GM12878 (cell line): ENCODE results near the gene BCAS4. TPM values are rescaled to one million over a fixed set of nuclear protein-coding genes. Genes with fewer than 3 reads are reported as not detected.

Experiments used
- ASH2L ChIP-seq: fragments of 300-600, 200-600 bp; sonication (generic); IDR thresholded peaks from 2 replicates; pipeline ENCODE4 v1.6.1; 2017; ENCODE audit warnings: low read depth, mild to moderate bottlenecking, borderline replicate concordance
- CBX3 ChIP-seq: fragments of 200-600 bp; sonication (generic); IDR thresholded peaks from 2 replicates; pipeline ENCODE4 v1.6.1; 2016; ENCODE audit warnings: low read depth, borderline replicate concordance
- EED ChIP-seq: sonication (generic); IDR thresholded peaks from 2 replicates; pipeline ENCODE4 v1.6.1; 2016; ENCODE audit warnings: antibody characterized with exemption, low read depth
- EZH2 ChIP-seq: IDR thresholded peaks from 2 replicates; pipeline ENCODE4 v1.6.1; 2012; ENCODE audit warnings: low read depth, mild to moderate bottlenecking, control low read depth, inconsistent platforms, low read length, borderline replicate concordance; ENCODE audit not compliant: control insufficient read depth
- GATAD2B ChIP-seq: fragments of 450-650 bp; conservative IDR thresholded peaks from 2 replicates; pipeline ENCODE4 v1.6.1; 2017; ENCODE audit warnings: low read depth, mild to moderate bottlenecking, moderate library complexity
- HCFC1 ChIP-seq: fragments of 150-350 bp; IDR thresholded peaks from 2 replicates; pipeline ENCODE4 v1.6.1; 2014; ENCODE audit warnings: low read length
- IKZF2 ChIP-seq, 2 experiments: fragments of 450-650 bp; IDR thresholded peaks; 2 replicates each; pipeline ENCODE4 v1.6.1; 2017; ENCODE audit warnings: mild to moderate bottlenecking in 2 of 2, moderate library complexity in 2 of 2
- LARP7 ChIP-seq: fragments of 450-650 bp; IDR thresholded peaks from 2 replicates; pipeline ENCODE4 v1.6.1; 2017; ENCODE audit warnings: mild to moderate bottlenecking
- MAX ChIP-seq: IDR thresholded peaks from 2 replicates; pipeline ENCODE4 v1.6.1; 2012; ENCODE audit warnings: low read depth, low read length, improper control_type of control experiment
- MEF2B ChIP-seq: fragments of 450-650 bp; IDR thresholded peaks from 2 replicates; pipeline ENCODE4 v1.6.1; 2018; ENCODE audit warnings: mild to moderate bottlenecking, moderate library complexity; ENCODE audit not compliant: partially characterized antibody, poor library complexity, severe bottlenecking
- MTA2 ChIP-seq: fragments of 450-650 bp; IDR thresholded peaks from 2 replicates; pipeline ENCODE4 v1.6.1; 2016; ENCODE audit warnings: low read depth, mild to moderate bottlenecking, moderate library complexity
- MYB ChIP-seq: fragments of 150-350 bp; IDR thresholded peaks from 2 replicates; pipeline ENCODE4 v1.6.1; 2014; ENCODE audit warnings: mild to moderate bottlenecking, low read depth, low read length, borderline replicate concordance
- NR2C1 ChIP-seq: fragments of 450-650 bp; IDR thresholded peaks from 2 replicates; pipeline ENCODE4 v1.6.1; 2017; ENCODE audit warnings: antibody characterized with exemption, mild to moderate bottlenecking, moderate library complexity
- POU2F2 ChIP-seq: IDR thresholded peaks from 3 replicates; pipeline ENCODE4 v1.6.1; 2011; ENCODE audit warnings: low read depth, mild to moderate bottlenecking, low read length, borderline replicate concordance
- RAD21 ChIP-seq: IDR thresholded peaks from 2 replicates; pipeline ENCODE4 v1.6.1; 2011; ENCODE audit warnings: mild to moderate bottlenecking, low read depth, low read length, moderate library complexity; ENCODE audit not compliant: insufficient read depth
- USF2 ChIP-seq: IDR thresholded peaks from 2 replicates; pipeline ENCODE4 v1.6.1; 2011; ENCODE audit warnings: low read depth, low read length, improper control_type of control experiment, borderline replicate concordance
- ZBTB11 ChIP-seq: fragments of 450-650 bp; formaldehyde crosslinking; IDR thresholded peaks from 2 replicates; pipeline ENCODE4 v1.5.0; 2022; ENCODE audit warnings: mild to moderate bottlenecking, missing genetic modification characterization
- ZNF24 ChIP-seq: fragments of 450-650 bp; IDR thresholded peaks from 2 replicates; pipeline ENCODE4 v1.6.1; 2017; ENCODE audit warnings: antibody characterized with exemption, mild to moderate bottlenecking
- ZNF592 ChIP-seq: fragments of 450-650 bp; IDR thresholded peaks from 2 replicates; pipeline ENCODE4 v1.6.1; 2017; ENCODE audit warnings: mild to moderate bottlenecking, moderate library complexity
- polyA plus RNA-seq, 11 experiments: library from polyadenylated mRNA; depleted of rRNA in 4 of 11; unstranded in 6 of 11; stranded (reverse) in 5 of 11; fragments of >200 nt; fragmentation: Nextera tagmentation in 4 of 11; fragmentation: Illumina TruSeq in 1 of 11; extraction: Ambion mirVana in 4 of 11; extraction: Trizol in 1 of 11; gene quantifications; 1 replicate in 1 of 11; 2 replicates in 10 of 11; pipeline versions ENCODE4 v1.2.1 to v1.2.3, GENCODE V29; 2011 to 2016; ENCODE audit warnings: inconsistent platforms in 2 of 11, missing spikeins in 2 of 11, low read depth in 1 of 11
- total RNA-seq, 4 experiments: library from RNA; depleted of rRNA in 3 of 4; stranded (reverse); fragments of >200 nt in 3 of 4; fragmentation: Illumina TruSeq in 1 of 4; extraction: Trizol in 1 of 4; gene quantifications; 2 replicates each; pipeline versions ENCODE4 v1.2.1 to v1.2.3, GENCODE V29; 2013 to 2021

BCAS4 gene
- total and polyA plus RNA-seq, 10 of the 15 experiments (the other 5 are each of a cell fraction or from before 2014, with no cell fraction given), result 14.8 to 214 (median 65.3) TPM

- TF ChIP-seq ZNF592, result peak; percentile 92
- TF ChIP-seq LARP7, result peak; percentile 82
- no peak for TF ChIP-seq CBX3
- TF ChIP-seq GATAD2B, result peak; percentile 93
- TF ChIP-seq IKZF2 (IDR thresholded peaks at IDR 0.05), result no peak; a peak in 1 of 4 replicates
- TF ChIP-seq MEF2B, result peak; percentile 30
- peak; percentile 77; the same call in 1 of the 3 replicates for TF ChIP-seq POU2F2
- TF ChIP-seq EED, result no peak
- peak; percentile 49 for TF ChIP-seq NR2C1
- no peak for TF ChIP-seq MYB
- TF ChIP-seq ZNF24, result peak; percentile 61; the same call in 1 of the 2 replicates
- no peak for TF ChIP-seq ZBTB11 (CRISPR knock-in tag)
- peak; percentile 40; the same call in 1 of the 2 replicates for TF ChIP-seq ASH2L
- TF ChIP-seq HCFC1, result no peak
- TF ChIP-seq RAD21, result peak; percentile 82
- no peak for TF ChIP-seq EZH2
- no peak for TF ChIP-seq USF2
- TF ChIP-seq MTA2, result no peak
- TF ChIP-seq MAX, result peak; percentile 38
These were observed at the start of gene BCAS4 (continued) for GRCh38 chr20:50794846-50795634.
